ENCODE measurements around the gene PI4K2B.
"Not testable (repeated sequence)": the region's sequence is repeated elsewhere in the genome, so short reads cannot be mapped to it uniquely, and the experiment has no call there.

The PI4K2B gene

GRCh38 chr4:25312496-25313200 is 78.8 kb downstream of the PI4K2B start, which contains the start of gene ZCCHC4:
Gene ZCCHC4 (plus strand): TSS chr4:25312774. CDS start chr4:25312810, 36 bp downstream.
- H3K4me3 ChIP-seq (ENCODE audit: low read depth, low read length) = peak within 1 kb of the TSS; percentile 96
- no peaks in the 10 kb centered on the region for H3K36me3 ChIP-seq (replicated peaks)
- TF ChIP-seq, protein P1, sequence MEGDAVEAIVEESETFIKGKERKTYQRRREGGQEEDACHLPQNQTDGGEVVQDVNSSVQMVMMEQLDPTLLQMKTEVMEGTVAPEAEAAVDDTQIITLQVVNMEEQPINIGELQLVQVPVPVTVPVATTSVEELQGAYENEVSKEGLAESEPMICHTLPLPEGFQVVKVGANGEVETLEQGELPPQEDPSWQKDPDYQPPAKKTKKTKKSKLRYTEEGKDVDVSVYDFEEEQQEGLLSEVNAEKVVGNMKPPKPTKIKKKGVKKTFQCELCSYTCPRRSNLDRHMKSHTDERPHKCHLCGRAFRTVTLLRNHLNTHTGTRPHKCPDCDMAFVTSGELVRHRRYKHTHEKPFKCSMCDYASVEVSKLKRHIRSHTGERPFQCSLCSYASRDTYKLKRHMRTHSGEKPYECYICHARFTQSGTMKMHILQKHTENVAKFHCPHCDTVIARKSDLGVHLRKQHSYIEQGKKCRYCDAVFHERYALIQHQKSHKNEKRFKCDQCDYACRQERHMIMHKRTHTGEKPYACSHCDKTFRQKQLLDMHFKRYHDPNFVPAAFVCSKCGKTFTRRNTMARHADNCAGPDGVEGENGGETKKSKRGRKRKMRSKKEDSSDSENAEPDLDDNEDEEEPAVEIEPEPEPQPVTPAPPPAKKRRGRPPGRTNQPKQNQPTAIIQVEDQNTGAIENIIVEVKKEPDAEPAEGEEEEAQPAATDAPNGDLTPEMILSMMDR (IDR thresholded peaks at IDR 0.05; ENCODE audit: low read depth, low read length, missing control alignments) = peak; percentile 91
- H3K27ac ChIP-seq = peak within 1 kb of the TSS; percentile 76
- peak; percentile 76 for DNase-seq
- H3K27me3 ChIP-seq (replicated peaks) = no peaks in the 10 kb centered on the region
- in situ Hi-C loops (cut with HindIII; ENCODE audit: low pct_ligation_motif_present, low sequenced_read_pairs) = no loop called here

GRCh38 chr4:25313201-25313895 is 79.5 kb downstream of the PI4K2B start:
- Histone ChIP-seq H3K27ac (peak overlapping the region; percentile 76), H3K4me3 (ENCODE audit: low read depth, low read length) (peak overlapping the region; percentile 96), H3K36me3 (replicated peaks) (no peaks in the 10 kb centered on the region), H3K27me3 (replicated peaks) (no peaks in the 10 kb centered on the region)
- TF ChIP-seq, protein P1 (IDR thresholded peaks at IDR 0.05; ENCODE audit: low read depth, low read length, missing control alignments) = no peak
- in situ Hi-C loops (cut with HindIII; ENCODE audit: low pct_ligation_motif_present, low sequenced_read_pairs) = no loop called here
- DNase-seq = no peak

GRCh38 chr4:25320336-25320735 is 86.5 kb downstream of the PI4K2B start:
- TF ChIP-seq, protein P1 (IDR thresholded peaks at IDR 0.05; ENCODE audit: low read depth, low read length, missing control alignments) = no peak
- no peak for DNase-seq
- Histone ChIP-seq H3K36me3 (replicated peaks) (no peaks in the 10 kb centered on the region), H3K27ac (peak overlapping the region; percentile 67), H3K4me3 (ENCODE audit: low read depth, low read length) (no peak overlapping the region), H3K27me3 (replicated peaks) (no peaks in the 10 kb centered on the region)
- in situ Hi-C loops (cut with HindIII; ENCODE audit: low pct_ligation_motif_present, low sequenced_read_pairs) = no loop called here

- in situ Hi-C loops (cut with HindIII; ENCODE audit: low pct_ligation_motif_present, low sequenced_read_pairs) = no loop called here
- DNase-seq = peak; percentile 70
- TF ChIP-seq, protein P1 (IDR thresholded peaks at IDR 0.05; ENCODE audit: low read depth, low read length, missing control alignments) = no peak
- Histone ChIP-seq H3K27me3 (replicated peaks) (no peaks in the 10 kb centered on the region), H3K27ac (peak overlapping the region; percentile 67), H3K4me3 (ENCODE audit: low read depth, low read length) (no peak overlapping the region), H3K36me3 (replicated peaks) (no peaks in the 10 kb centered on the region)
Observed at GRCh38 chr4:25320773-25321172, 86.9 kb downstream of the PI4K2B start.

DNA sequence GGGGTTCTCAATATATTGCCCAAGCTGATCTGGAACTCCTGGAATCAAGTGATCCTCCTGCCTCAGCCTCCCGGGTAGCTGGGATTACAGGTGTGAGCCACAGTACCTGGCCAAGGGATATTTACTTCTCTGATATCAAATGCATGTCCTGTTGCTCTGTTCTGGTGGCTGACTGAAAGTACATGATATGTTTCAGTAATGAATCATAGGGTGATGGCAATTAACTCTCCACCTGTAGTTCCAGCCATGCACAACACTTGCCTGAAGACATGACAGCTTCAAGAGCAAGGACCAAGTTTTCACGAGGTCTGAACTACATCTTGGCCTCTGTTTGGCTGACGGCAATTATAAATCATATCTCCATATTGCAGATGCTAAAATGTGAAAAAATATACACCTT is 87.9 kb downstream of the PI4K2B start:
- in situ Hi-C loops (cut with HindIII; ENCODE audit: low pct_ligation_motif_present, low sequenced_read_pairs) = no loop called here
- DNase-seq = no peak
- TF ChIP-seq, protein P1 (IDR thresholded peaks at IDR 0.05; ENCODE audit: low read depth, low read length, missing control alignments) = no peak

GRCh38 chr4:25328463-25328862 is 94.6 kb downstream of the PI4K2B start:
- DNase-seq; H3K27me3 ChIP-seq (replicated peaks); H3K4me3 ChIP-seq (ENCODE audit: low read depth, low read length); H3K36me3 ChIP-seq (replicated peaks); H3K27ac ChIP-seq; in situ Hi-C loops (cut with HindIII; ENCODE audit: low pct_ligation_motif_present, low sequenced_read_pairs): not testable (repeated sequence)

More for the DNA sequence above, 87.9 kb downstream of the PI4K2B start:
- H3K27me3 ChIP-seq (replicated peaks) = no peaks in the 10 kb centered on the region
- H3K36me3 ChIP-seq (replicated peaks) = no peaks in the 10 kb centered on the region
- H3K27ac ChIP-seq = no peak overlapping the region
- H3K4me3 ChIP-seq (ENCODE audit: low read depth, low read length) = no peak overlapping the region

Measured in brain microvascular endothelial cell (primary cell).